Duodenal mucosa (tissue), 2 donors: ENCODE results near the gene MAPRE3.

Source experiments
- H3K27ac ChIP-seq: one replicate; pipeline ENCODE4 v1.7.0; 2013; ENCODE audit warnings: low read depth, low read length
- H3K27me3 ChIP-seq, 2 donors: one replicate each; pipeline ENCODE4 v1.7.0; 2013; ENCODE audit warnings: low read length in 2 of 2, control low read depth in 1 of 2; ENCODE audit not compliant: insufficient read depth in 2 of 2, control insufficient read depth in 1 of 2
- H3K36me3 ChIP-seq, 2 donors: one replicate each; pipeline ENCODE4 v1.7.0; 2013; ENCODE audit warnings: low read length in 2 of 2, control low read depth in 1 of 2; ENCODE audit not compliant: insufficient read depth in 2 of 2, control insufficient read depth in 1 of 2
- H3K4me1 ChIP-seq, 2 donors: one replicate each; pipeline ENCODE4 v1.7.0; 2013; ENCODE audit warnings: low read length in 2 of 2, control low read depth in 1 of 2; ENCODE audit not compliant: insufficient read depth in 2 of 2, control insufficient read depth in 1 of 2
- H3K4me3 ChIP-seq, 2 donors: one replicate each; pipeline ENCODE4 v1.7.0; 2013; ENCODE audit warnings: low read length in 2 of 2, low read depth in 1 of 2
- H3K9ac ChIP-seq, 2 donors: one replicate each; pipeline ENCODE4 v1.7.0; 2013; ENCODE audit warnings: low read length in 2 of 2, low read depth in 1 of 2
- H3K9me3 ChIP-seq, 2 donors: one replicate each; pipeline ENCODE4 v1.7.0; 2013; ENCODE audit warnings: low read length in 2 of 2, control low read depth in 1 of 2; ENCODE audit not compliant: control insufficient read depth in 1 of 2

The MAPRE3 gene

GRCh38 chr2:27008678-27009077 is 38.2 kb downstream of the MAPRE3 start:
- Histone ChIP-seq H3K27me3 (no peaks in the 10 kb centered on the region), H3K4me1 (no peaks in the 10 kb centered on the region), H3K27ac (no peak overlapping the region), H3K9ac (no peak overlapping the region), H3K36me3 (no peaks in the 10 kb centered on the region), H3K9me3 (no peaks in the 10 kb centered on the region), H3K4me3 (no peak overlapping the region)

- no peak overlapping the region for H3K4me3 ChIP-seq
- H3K27me3 ChIP-seq = no peaks in the 10 kb centered on the region
- no peaks in the 10 kb centered on the region for H3K36me3 ChIP-seq
- H3K4me1 ChIP-seq = no peaks in the 10 kb centered on the region
- no peaks in the 10 kb centered on the region for H3K9me3 ChIP-seq
- H3K9ac ChIP-seq = no peak overlapping the region
- no peak overlapping the region for H3K27ac ChIP-seq
Measured at GRCh38 chr2:27009083-27009482, 38.6 kb downstream of the MAPRE3 start.

GRCh38 chr2:27009716-27010115 is 39.3 kb downstream of the MAPRE3 start:
- Histone ChIP-seq H3K4me1 (no peaks in the 10 kb centered on the region), H3K27me3 (no peaks in the 10 kb centered on the region), H3K27ac (no peak overlapping the region), H3K4me3 (no peak overlapping the region), H3K9me3 (no peaks in the 10 kb centered on the region), H3K9ac (no peak overlapping the region), H3K36me3 (no peaks in the 10 kb centered on the region)

- Histone ChIP-seq H3K27ac (no peak overlapping the region), H3K4me1 (peaks cover under 1 to 3% of the 10 kb centered on the region in 2 donors), H3K27me3 (no peaks in the 10 kb centered on the region), H3K9ac (no peak overlapping the region), H3K4me3 (no peak overlapping the region), H3K36me3 (no peaks in the 10 kb centered on the region), H3K9me3 (no peaks in the 10 kb centered on the region)
Measured at GRCh38 chr2:27010139-27010538, 39.7 kb downstream of the MAPRE3 start.

GRCh38 chr2:27013738-27014137 is 43.3 kb downstream of the MAPRE3 start:
- H3K9me3 ChIP-seq = no peaks in the 10 kb centered on the region
- H3K4me3 ChIP-seq = no peak overlapping the region
- no peak overlapping the region for H3K27ac ChIP-seq
- no peaks in the 10 kb centered on the region for H3K36me3 ChIP-seq
- peaks cover 13 to 16% of the 10 kb centered on the region in 2 donors for H3K4me1 ChIP-seq
- H3K27me3 ChIP-seq = no peaks in the 10 kb centered on the region
- no peak overlapping the region for H3K9ac ChIP-seq

GRCh38 chr2:27014771-27015433 is 44.5 kb downstream of the MAPRE3 start:
- Histone ChIP-seq H3K4me1 (peaks cover 20 to 21% of the 10 kb centered on the region in 2 donors), H3K27me3 (no peaks in the 10 kb centered on the region), H3K9me3 (no peaks in the 10 kb centered on the region), H3K27ac (no peak overlapping the region), H3K4me3 (no peak overlapping the region), H3K9ac (peak overlapping the region in 1 of 2 donors; percentile 12), H3K36me3 (no peaks in the 10 kb centered on the region)

- H3K27ac ChIP-seq = no peak overlapping the region
- H3K9ac ChIP-seq = no peak overlapping the region
Measured at GRCh38 chr2:27016801-27017325, 46.4 kb downstream of the MAPRE3 start.

GRCh38 chr2:27018142-27018541 is 47.7 kb downstream of the MAPRE3 start:
- Histone ChIP-seq H3K36me3 (no peaks in the 10 kb centered on the region), H3K4me3 (no peak overlapping the region), H3K9me3 (no peaks in the 10 kb centered on the region), H3K9ac (no peak overlapping the region), H3K27ac (no peak overlapping the region), H3K4me1 (peaks cover 41 to 42% of the 10 kb centered on the region in 2 donors), H3K27me3 (no peaks in the 10 kb centered on the region)

More at GRCh38 chr2:27016801-27017325, 46.4 kb downstream of the MAPRE3 start:
- no peaks in the 10 kb centered on the region for H3K36me3 ChIP-seq
- H3K4me1 ChIP-seq = peaks cover 40 to 41% of the 10 kb centered on the region in 2 donors
- no peak overlapping the region for H3K4me3 ChIP-seq
- H3K9me3 ChIP-seq = no peaks in the 10 kb centered on the region
- no peaks in the 10 kb centered on the region for H3K27me3 ChIP-seq

- Histone ChIP-seq H3K4me1 (peaks cover 41 to 42% of the 10 kb centered on the region in 2 donors), H3K4me3 (no peak overlapping the region), H3K27ac (no peak overlapping the region), H3K27me3 (no peaks in the 10 kb centered on the region), H3K9me3 (no peaks in the 10 kb centered on the region), H3K36me3 (peaks cover 0 to 6% of the 10 kb centered on the region in 2 donors), H3K9ac (no peak overlapping the region)
Measured at GRCh38 chr2:27019459-27019858, 49.0 kb downstream of the MAPRE3 start.

GRCh38 chr2:27019931-27020855 is 49.8 kb downstream of the MAPRE3 start:
- H3K9ac ChIP-seq = no peak overlapping the region
- H3K27me3 ChIP-seq = no peaks in the 10 kb centered on the region
- H3K9me3 ChIP-seq = no peaks in the 10 kb centered on the region
- no peak overlapping the region for H3K27ac ChIP-seq
- no peak overlapping the region for H3K4me3 ChIP-seq
- peaks cover 0 to 12% of the 10 kb centered on the region in 2 donors for H3K36me3 ChIP-seq
- H3K4me1 ChIP-seq = peaks cover 39% of the 10 kb centered on the region in 2 donors
